Measurements from ENCODE around the gene BAHCC1. TPM values are rescaled to one million over a fixed set of nuclear protein-coding genes. Genes with fewer than 3 reads are reported as not detected.

Gene BAHCC1
- total RNA-seq, 1 donor from 2014 or later = 61.3 TPM

GRCh38 chr17:81484195-81484979, 89.1 kb downstream of the BAHCC1 start:
- no peaks in the 10 kb centered on the region for H3K9me3 Mint-ChIP-seq
- DNase-seq (ENCODE audit: low read depth, low spot score) = peak; percentile 88
- H3K4me3 Mint-ChIP-seq = peak overlapping the region; percentile 44
- H3K4me1 Mint-ChIP-seq = peaks cover 54% of the 10 kb centered on the region
- peak; percentile 98 for TF ChIP-seq CTCF (conservative IDR thresholded peaks at IDR 0.05)
- H3K36me3 Mint-ChIP-seq (ENCODE audit: low read depth) = no peaks in the 10 kb centered on the region
- peaks cover 5% of the 10 kb centered on the region for H3K27me3 Mint-ChIP-seq (ENCODE audit: low read depth)
- no peak overlapping the region for H3K27ac Mint-ChIP-seq (ENCODE audit: unreplicated experiment)

GRCh38 chr17:81486199-81486810, 91.0 kb downstream of the BAHCC1 start:
- H3K4me3 Mint-ChIP-seq = peak overlapping the region; percentile 39
- DNase-seq (ENCODE audit: low read depth, low spot score) = no peak
- H3K36me3 Mint-ChIP-seq (ENCODE audit: low read depth) = no peaks in the 10 kb centered on the region
- peaks cover 48% of the 10 kb centered on the region for H3K4me1 Mint-ChIP-seq
- TF ChIP-seq CTCF (conservative IDR thresholded peaks at IDR 0.05) = no peak
- H3K27me3 Mint-ChIP-seq (ENCODE audit: low read depth) = peaks cover 4% of the 10 kb centered on the region
- no peak overlapping the region for H3K27ac Mint-ChIP-seq (ENCODE audit: unreplicated experiment)
- H3K9me3 Mint-ChIP-seq = no peaks in the 10 kb centered on the region

GRCh38 chr17:81487089-81487486, 91.8 kb downstream of the BAHCC1 start:
- Mint-ChIP-seq H3K27me3 (ENCODE audit: low read depth) (peaks cover 8% of the 10 kb centered on the region), H3K9me3 (no peaks in the 10 kb centered on the region), H3K4me3 (peak overlapping the region; percentile 78), H3K4me1 (peaks cover 45% of the 10 kb centered on the region), H3K36me3 (ENCODE audit: low read depth) (no peaks in the 10 kb centered on the region), H3K27ac (ENCODE audit: unreplicated experiment) (no peak overlapping the region)
- DNase-seq (ENCODE audit: low read depth, low spot score) = no peak
- no peak for TF ChIP-seq CTCF (conservative IDR thresholded peaks at IDR 0.05)

- H3K36me3 Mint-ChIP-seq (ENCODE audit: low read depth) = no peaks in the 10 kb centered on the region
- no peak for TF ChIP-seq CTCF (conservative IDR thresholded peaks at IDR 0.05)
- H3K4me3 Mint-ChIP-seq = peak overlapping the region; percentile 78
- H3K9me3 Mint-ChIP-seq = no peaks in the 10 kb centered on the region
- H3K27ac Mint-ChIP-seq (ENCODE audit: unreplicated experiment) = no peak overlapping the region
- H3K27me3 Mint-ChIP-seq (ENCODE audit: low read depth) = peaks cover 13% of the 10 kb centered on the region
- peak; percentile 74 for DNase-seq (ENCODE audit: low read depth, low spot score)
- peaks cover 43% of the 10 kb centered on the region for H3K4me1 Mint-ChIP-seq
These were observed 92.4 kb downstream of the BAHCC1 start for GRCh38 chr17:81487487-81488275.

GRCh38 chr17:81488276-81488860, 93.1 kb downstream of the BAHCC1 start:
- no peaks in the 10 kb centered on the region for H3K9me3 Mint-ChIP-seq
- H3K27ac Mint-ChIP-seq (ENCODE audit: unreplicated experiment) = no peak overlapping the region
- no peak for DNase-seq (ENCODE audit: low read depth, low spot score)

More at GRCh38 chr17:81488276-81488860, 93.1 kb downstream of the BAHCC1 start:
- Mint-ChIP-seq H3K4me1 (peaks cover 36% of the 10 kb centered on the region), H3K36me3 (ENCODE audit: low read depth) (no peaks in the 10 kb centered on the region), H3K27me3 (ENCODE audit: low read depth) (peaks cover 13% of the 10 kb centered on the region), H3K4me3 (no peak overlapping the region)
- TF ChIP-seq CTCF (conservative IDR thresholded peaks at IDR 0.05) = no peak
